ENCODE measurements around the gene IFIT1.

GRCh38 chr10:89426230-89426868 is 33.9 kb downstream of the IFIT1 start:
- TF ChIP-seq CTCF (IDR thresholded peaks at IDR 0.05) (no peak), POLR2A (IDR thresholded peaks at IDR 0.05) (no peak)

Measured in lower leg skin (tissue), 3 donors.